GM18858 (cell line): Measurements from ENCODE around the gene RBFOX1.

Experiments
- ATAC-seq: cut with Tn5 transposase; IDR thresholded peaks from one replicate; pipeline ENCODE4 v1.9.1; 2021; ENCODE audit not compliant: unreplicated experiment

Gene RBFOX1

DNA sequence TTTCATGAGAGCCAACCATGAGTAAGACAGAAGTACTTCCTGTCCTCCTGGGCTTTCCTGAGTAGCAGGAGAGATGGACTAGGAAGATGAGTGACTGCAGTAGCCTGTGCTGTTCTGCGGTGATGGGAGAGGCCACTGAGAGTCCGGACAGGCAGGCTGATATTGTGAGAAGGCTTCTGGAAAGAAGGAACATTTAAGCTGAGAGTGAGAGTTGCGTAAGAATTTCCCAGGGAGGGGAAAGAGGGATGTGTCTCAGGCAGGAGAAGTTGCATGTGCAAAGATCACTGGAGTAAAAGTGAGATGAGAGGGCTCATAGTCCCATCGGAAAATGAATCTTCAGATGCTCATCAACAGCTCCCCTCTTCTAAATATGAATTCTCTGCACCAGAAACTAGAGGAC lies 258.3 kb downstream of the RBFOX1 start:
- no peak for ATAC-seq

DNA sequence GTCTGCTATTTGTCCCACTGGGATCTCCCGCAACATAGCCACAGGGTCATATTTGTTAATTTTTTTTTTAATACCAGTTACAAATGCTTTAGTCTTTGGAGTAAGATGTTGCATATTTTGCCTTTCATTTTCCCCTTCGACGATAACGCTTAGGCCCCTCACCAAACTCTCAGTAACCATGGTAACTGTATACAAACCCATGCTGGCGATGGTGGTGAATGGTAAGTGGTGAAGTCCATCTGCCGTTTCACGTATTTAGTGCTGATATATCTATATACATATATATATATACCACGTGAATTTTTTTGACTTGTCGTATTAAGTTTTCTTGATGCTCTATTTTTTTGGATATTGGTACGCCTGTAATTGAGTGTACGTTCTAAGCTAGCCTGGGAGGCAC lies 263.7 kb downstream of the RBFOX1 start:
- no peak for ATAC-seq

DNA sequence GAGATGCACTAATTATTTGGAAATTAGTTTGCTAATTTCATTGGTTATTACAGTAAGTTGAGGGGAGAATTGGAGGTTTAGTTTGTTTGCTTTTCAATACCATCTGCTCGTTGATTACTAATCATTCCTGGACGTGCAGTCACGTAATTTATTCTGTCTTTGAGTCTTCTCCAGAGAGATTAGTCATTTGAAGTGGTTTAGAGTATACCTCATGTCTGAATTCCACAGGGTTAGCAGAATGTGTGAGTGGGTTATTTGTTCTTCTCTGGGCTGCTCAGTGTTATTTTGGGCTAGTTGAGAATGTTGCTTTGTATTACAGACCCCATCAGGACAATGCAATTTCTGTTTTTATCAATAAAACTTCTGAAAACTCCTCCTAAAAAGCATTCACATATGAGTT lies 265.0 kb downstream of the RBFOX1 start:
- no peak for ATAC-seq

DNA sequence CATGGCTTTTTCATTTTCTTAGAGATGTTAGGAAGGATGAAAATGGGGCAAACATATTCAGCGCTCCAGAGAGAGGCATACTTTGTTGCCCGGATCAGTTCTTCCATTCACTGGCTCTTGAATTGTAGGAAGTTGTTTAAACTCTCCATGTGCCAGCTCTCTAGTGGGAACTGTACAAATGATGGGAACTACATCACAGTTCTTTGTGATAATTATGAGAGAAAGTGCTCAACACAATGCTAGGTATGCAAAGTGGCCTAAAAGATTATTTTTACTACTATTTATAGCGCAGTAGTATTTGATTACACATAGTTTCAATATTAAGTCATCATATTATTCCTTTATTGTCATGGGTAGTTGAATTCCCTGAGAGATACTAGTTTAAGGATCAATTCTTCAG lies 268.5 kb downstream of the RBFOX1 start:
- no peak for ATAC-seq

DNA sequence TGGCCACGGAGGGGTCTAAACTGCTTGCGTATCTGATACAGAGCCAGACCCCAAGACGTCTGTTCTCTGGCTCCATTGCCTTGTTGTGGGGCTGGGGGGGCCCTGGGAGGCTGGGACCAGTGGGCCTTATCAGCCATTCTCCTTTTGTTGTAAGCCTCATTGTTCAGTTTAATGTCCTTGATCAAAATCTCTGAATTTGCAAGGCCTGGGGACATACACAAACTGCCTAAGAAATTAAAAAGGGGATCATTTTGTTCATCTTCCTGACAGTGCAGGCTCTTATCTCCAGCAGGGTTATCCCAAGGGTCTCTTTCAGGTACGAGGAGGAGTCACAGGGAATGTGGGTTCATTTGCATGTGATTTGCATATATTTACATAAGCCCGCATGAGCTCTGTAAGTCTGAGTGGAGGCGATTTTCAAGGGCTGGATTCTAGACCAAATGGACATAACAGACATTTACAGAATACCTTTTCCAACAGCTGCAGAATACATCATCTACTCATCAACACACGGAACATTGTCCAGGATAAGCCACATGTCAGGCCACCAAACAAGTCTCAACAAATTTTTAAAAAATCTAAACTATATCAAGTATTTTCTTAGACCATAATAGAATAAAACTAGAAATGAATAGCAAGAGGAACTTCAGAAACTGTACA lies 269.8 kb downstream of the RBFOX1 start:
- ATAC-seq, result no peak

DNA sequence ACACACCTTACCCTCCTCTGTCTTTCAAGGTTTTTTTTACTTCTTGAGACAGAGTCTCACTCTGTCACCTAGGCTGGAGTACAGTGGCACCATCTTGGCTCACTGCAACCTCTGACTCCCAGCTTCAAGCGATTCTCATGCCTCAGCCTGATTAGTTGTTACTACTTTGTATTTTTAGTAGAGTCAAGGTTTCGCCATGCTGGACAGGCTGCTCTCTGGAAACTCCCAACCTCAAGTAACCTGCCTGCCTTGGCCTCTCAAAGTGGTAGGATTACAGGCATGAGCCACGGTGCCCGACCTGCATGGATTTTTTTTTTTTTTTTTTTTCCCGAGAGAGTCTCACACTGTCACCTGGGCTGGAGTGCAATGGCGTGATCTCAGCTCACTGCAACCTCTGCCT lies 273.2 kb downstream of the RBFOX1 start:
- no peak for ATAC-seq

DNA sequence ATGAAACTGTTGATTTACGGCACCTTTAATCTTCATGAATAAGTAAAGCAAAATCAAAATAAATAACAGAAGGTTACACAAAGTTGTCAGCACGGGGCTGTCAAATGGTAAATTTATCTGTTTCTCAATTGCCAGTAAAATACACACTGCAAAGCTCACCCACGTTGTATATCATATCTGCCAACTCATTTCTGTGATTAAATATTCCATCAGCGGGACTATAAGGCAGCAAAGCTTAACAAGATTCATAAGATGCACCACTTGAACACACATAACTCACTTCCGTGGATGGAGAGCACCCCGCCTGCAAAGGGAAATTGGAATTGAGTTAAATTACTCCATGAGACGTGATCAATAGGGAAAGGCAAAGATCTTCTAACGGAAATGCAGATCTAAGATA lies 280.0 kb downstream of the RBFOX1 start:
- ATAC-seq, result no peak

DNA sequence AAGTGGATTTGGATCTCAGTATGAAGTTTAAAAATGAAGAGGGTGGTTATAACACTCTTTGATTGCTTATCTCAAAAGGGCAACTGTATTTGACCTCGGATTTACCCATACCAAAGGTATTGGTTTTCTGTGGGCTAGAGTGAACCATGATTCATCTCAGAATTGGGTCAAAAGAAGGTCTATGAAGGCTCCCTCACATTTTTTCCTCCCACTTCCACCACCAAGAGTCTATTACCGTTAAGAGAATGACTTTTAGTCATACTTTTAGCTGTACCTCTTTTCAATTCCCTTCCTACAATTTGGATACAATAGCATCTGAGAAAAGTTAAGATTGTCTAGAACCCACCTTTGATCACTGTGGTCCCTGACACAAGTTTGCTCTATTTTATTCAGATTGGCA lies 280.9 kb downstream of the RBFOX1 start:
- no peak for ATAC-seq

DNA sequence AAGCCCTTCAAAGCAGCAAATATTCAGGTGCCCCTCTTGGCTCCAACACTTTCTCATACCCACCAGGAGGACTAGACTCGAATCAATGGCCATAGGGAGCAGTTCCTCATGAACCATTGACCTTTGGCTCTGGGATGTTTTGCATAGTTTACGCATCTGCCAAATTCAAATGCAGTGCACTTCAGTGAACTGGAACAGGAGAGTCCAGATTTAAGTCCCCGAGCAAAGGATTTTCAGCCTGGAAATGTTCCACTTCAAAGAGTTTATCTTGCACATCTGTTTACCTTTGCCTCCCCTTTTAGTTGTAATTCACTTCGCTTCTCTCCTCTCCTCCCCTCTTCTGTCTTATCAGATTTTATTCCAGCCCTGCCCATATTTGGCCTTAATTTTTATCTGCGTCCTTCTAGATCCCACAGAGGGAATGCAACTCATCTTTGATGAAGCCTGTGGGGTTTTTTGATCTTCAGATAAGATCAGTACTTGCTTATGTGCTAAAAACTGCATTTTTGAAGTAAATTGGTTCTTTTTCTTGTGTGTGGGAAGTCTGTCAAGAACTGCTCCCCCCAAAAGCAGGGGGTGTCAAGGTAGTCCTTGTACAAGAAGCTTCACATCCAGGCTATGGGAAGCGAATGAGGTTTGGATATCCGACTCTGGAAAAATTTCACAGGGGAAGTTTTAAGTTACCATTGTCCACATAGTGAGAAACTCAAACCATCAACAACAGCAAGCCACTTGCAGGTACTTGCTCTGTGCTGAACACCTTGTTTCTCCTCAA lies 281.6 kb downstream of the RBFOX1 start:
- ATAC-seq, result no peak

DNA sequence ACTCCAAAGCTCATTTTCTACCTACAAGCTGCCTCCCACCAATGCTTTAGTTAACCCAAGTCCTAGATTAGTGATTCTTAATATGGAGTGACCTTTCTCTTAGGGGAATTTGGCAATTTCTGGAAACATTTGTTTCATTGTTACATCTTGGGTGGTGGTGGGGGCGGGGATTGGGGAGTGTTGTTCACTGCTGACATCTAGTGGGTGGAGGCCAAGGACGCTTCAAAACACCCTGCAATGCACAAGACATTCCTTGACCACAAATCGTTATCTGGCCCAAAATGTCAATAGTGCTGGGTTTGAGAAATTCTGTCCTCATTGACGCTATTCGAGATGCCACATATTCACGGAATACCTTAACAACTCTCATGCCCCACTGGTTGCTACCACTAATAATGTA lies 282.9 kb downstream of the RBFOX1 start:
- ATAC-seq, result no peak

DNA sequence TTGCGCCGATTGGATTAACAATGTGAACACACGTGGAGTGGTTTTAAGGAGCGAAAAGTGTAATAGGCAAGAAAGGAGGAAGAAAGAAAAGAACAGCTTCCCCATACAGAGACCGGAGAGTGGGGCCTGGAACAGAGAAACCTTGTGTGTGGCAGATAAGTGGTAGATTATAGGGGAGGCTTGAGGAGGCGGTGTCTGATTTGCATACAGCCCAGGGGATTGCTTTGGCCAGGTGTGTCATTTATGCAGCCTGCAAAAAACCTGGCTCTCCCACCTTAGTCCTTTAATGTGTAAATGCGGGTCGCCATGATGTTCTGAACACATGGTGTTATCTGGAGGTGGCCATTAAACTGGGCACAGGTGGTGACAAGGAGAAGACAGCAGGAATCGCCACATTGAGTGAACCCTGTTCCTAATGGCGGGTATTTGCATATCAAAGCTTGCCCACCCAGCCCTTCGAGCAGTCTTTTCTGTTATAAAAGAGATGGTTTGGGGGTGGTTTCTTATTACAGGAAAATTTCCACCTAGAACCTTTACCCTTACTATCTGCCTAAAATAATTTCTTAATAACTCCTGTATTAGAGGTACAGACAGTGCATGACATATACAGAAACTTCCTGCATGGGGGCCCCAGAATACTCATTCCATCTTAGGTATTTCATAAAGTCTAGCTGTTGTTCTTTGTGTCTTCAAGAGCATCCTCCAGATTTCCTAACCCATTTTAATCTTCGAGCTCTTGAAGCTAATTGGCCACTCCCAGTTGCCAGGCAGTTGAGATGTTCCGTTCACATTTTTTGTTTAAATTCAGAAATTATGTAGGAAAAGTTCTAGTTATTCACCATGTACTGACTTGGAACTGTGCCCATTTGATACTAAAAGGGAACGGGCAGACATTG lies 292.5 kb downstream of the RBFOX1 start:
- ATAC-seq, result no peak

DNA sequence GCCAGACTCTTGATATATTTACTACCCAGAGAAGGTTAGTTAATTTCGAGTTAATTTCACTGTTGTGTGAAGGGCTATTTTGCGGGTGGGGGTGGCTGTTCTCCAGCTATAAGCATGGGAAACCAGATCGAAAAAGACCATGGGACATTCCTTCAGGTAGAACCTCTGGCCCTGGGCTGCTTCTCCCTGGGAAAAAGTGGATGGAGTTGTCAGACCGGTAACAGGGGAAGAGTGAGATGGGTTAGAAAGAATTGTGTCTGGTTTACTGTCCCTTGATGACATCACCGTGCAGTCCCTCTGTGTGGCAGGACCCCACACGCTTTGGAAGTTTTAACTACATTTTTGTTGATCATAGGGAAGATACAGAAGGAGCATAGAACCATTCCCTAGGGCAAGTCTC lies 296.3 kb downstream of the RBFOX1 start:
- ATAC-seq, result no peak

DNA sequence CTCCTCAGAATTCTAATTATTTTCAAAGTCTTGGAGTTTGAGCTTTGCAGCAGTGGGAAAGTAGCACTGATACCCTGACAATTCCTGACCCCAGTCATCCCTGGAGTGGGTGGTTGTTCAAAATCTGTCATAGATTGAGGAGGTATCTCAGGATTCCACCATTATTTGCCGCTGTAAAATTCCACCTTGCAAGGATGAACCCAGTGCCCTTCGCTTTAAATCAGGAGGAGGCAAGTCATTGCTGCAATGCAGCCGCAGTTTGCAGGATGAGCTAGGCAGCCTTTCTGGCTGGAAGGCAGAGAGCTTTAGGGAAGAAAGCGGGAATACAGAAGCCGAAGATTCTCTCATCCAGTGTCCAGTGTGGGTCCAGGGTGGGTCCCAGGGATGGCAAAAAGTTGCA lies 296.9 kb downstream of the RBFOX1 start:
- no peak for ATAC-seq

DNA sequence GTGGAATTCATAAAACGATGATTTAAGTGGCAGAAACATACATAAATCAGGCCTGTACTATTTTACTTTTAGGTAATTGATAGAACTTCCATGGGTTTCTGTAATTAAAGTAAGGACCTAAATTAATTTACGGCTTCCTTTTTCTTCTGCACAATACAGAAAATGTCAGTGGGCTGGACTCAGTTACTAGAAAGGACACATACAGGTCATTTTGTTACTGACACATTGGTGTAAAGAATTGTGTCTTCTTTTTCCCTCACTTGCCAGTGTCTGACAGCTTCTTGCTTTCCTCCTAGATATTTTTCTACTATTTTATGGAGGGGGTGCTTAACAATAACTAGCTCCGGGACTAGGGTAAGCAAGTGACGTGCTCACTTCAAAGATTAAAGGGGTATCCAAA lies 304.8 kb downstream of the RBFOX1 start:
- ATAC-seq, result no peak

DNA sequence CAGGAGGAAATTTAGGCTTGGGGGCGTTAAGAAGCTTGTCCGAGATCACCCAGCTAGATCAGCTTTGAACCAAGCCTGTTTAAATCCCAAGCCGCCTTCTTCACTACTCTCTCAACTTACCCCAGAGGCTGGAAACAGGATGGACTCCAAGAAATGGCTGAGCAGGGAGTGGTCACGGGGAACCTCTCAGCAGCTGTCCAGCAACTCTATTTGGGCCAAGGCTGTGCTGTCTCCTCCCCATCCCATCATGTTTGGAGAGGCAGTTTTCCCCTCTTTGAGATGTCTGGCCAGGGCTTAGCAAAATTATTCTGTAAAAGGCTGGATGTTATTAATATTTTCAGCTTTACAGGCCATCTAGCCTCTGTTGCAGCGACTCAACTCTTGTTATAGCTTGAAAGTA lies 305.7 kb downstream of the RBFOX1 start:
- ATAC-seq, result no peak

DNA sequence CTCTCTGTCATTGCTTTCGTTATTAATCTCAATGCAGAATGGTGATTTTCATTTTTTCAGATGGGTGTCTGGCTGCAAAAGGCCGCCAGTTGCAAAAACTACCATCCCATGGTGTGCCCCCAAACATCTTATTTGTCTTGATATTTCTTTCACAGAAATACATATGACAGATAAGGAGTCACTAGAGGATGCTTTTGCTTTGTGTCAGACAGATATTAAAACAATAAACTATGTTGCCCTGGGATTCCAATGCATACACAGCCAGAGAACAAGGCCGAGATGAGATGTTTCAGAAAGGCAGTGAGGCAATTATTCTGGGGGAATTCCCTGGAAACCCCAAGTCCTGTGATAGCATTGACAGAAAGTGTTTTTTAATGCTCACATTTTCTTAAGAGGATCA lies 307.7 kb downstream of the RBFOX1 start:
- no peak for ATAC-seq

DNA sequence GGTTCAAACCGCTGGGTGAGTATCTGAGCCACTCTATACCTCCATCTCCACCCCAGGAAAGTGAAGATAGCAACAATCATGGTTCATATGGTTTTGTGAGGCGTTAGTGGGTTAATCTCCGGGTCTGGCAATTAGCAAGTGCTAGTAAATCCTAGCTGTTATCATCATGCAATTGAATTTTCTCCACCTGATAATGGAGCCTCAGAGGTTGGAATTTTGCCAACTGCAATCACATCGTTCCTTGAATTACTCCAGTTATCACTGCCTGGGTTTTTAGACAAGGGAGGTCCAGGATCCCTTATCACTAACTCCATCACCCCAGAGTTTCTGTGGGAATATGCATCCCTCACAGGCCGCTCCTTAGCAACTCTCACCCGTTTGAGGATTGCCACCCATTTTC lies 311.5 kb downstream of the RBFOX1 start:
- ATAC-seq, result no peak

DNA sequence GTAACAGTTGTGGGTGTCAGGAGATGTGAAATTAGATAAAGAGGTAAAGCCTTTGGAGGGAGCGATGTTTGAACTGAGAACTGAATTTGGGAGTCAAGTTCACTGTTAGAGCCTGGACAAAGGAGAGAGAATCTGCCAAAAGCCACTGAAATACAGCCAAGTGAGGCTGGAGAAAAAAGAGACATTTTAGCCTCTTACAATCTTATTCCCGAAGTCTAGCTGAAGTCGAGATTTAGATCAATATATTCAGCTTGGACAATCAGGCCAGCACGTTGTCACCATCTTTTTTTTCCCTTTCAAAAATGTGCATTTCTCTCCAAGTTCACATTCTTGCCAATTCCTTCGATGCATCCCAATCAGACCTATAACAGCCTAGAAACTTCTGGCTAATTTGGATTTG lies 312.2 kb downstream of the RBFOX1 start:
- ATAC-seq, result no peak

DNA sequence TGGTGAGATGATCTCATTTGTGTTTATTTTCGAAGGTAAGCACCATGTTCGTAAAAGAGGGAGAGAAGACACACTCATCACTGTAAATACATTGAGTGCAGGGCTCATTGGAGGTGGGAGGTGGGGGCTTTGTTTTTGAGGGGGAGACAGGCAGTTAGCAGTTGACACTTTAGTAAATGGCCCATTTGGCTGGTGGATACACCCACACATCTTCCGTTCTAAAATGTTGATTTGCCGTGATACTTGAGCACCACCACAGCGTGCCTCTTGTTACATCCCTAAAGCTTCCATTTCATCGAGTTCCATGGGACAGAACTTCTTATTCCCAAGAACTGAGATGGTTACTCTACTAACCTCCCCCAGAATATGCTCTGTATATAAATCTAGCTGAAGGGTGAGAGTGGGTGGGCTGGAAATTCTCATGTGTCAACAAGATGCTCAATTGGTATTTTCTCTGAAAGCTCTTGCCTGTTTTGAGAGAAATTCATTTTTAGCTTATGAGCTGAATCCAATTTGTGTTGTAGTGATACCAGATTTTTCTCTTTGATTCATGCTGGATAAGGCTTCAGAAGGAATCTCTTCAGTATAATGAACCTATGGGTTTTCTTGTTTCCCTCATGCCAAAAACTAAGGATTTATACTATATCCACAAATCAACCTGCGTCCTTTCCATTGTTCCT lies 314.3 kb downstream of the RBFOX1 start:
- no peak for ATAC-seq

DNA sequence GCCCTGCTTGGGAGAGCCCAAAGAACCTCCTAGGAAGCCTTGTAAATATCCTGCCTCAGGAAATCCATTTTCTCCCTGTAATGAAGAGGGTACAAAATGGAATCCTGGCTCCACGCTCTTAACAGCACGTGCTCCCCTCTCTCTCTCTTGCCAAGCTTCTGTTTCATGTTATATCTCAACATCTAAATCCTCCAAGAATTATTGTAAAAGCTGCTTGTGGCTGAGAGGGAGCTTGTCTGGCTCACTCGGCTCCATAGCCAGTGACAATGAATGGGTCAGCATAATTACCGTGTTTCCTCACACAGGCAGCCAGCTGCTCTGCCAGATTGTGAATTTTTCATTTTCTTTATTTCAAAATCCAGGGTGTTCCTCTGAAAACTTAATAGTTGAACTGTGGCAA lies 317.8 kb downstream of the RBFOX1 start:
- ATAC-seq, result no peak

DNA sequence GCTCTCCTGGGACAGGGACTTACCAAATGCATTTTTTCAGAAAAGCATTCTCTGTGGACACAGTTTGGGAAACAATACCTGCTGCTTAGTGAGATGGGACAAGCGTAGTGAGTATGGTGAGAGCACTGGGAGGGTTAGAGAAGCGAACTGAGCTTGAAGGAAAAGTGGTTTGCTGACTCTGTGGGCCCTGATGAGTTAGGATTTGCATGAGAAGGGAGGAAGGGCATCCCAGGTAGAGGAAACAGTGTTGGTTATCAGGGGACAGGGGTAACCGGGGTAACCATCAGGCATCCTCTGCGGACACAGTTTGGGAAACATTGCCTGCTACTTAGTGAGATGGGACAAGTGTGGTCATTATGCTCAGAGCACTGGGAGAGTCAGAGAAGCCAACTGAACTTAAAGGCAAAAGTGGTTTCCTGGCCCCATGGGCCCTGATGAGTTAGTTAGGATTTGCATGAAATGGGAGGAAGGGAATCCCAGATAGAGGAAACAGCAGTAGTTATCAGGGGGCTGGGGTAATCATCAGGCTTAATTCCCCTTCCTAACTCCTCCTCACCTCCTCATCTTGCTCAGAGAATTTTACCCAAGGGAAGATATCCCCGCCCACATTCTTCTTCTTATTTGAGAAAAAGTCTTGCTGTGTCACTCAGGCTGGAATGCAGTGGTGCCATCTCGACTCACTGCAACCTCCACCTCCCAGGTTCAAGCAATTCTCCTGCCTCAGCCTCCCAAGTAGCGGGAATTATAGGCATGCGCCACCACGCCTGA lies 319.3 kb downstream of the RBFOX1 start:
- ATAC-seq, result no peak
